Esophagus muscularis mucosa (tissue), 4 donors: ENCODE results near the gene KCNQ4. TPM values are rescaled to one million over a fixed set of nuclear protein-coding genes. Genes with fewer than 3 reads are reported as not detected.

Experiments used
- DNase-seq: peaks from one replicate; pipeline ENCODE4 v3.0.0-alpha.2; 2017; ENCODE audit errors: extremely low spot score
- H3K27ac ChIP-seq, 4 donors: fragments of 200-600 bp; sonication (generic); replicated peaks in 1 of 4; 1 replicate in 3 of 4; 2 replicates in 1 of 4; pipeline ENCODE4 v1.5.1; 2016 to 2019; ENCODE audit warnings: mild to moderate bottlenecking in 1 of 4
- H3K27me3 ChIP-seq, 4 donors: fragments of 200-600 bp; sonication (generic); one replicate each; pipeline versions ENCODE4 v1.5.1 to v1.6.0; 2016 to 2019
- H3K36me3 ChIP-seq, 4 donors: fragments of 200-600 bp; sonication (generic); one replicate each; pipeline ENCODE4 v1.5.1; 2016 to 2019
- H3K4me1 ChIP-seq, 4 donors: fragments of 200-600 bp; sonication (generic); one replicate each; pipeline ENCODE4 v1.5.1; 2016 to 2019
- H3K4me3 ChIP-seq, 4 donors: fragments of 200-600 bp; sonication (generic); 1 replicate in 2 of 4; 2 replicates in 2 of 4; pipeline ENCODE4 v1.5.1; 2016 to 2019; ENCODE audit warnings: mild to moderate bottlenecking in 4 of 4, moderate library complexity in 1 of 4
- H3K9me3 ChIP-seq, 4 donors: fragments of 200-600 bp; sonication (generic); 1 replicate in 3 of 4; 2 replicates in 1 of 4; pipeline ENCODE4 v1.5.1; 2016 to 2019
- EP300 ChIP-seq: sonication (generic); formaldehyde crosslinking; IDR thresholded peaks from one replicate; pipeline ENCODE4 v1.6.1; 2017; ENCODE audit warnings: antibody characterized with exemption
- POLR2A ChIP-seq: fragments of 450-650 bp; IDR thresholded peaks from one replicate; pipeline ENCODE4 v1.6.1; 2017; ENCODE audit warnings: antibody characterized with exemption, moderate library complexity, mild to moderate bottlenecking, low read depth
- POLR2AphosphoS5 ChIP-seq, 2 donors: sonication (generic); formaldehyde crosslinking; IDR thresholded peaks; one replicate each; pipeline ENCODE4 v1.6.1; 2017; ENCODE audit warnings: antibody characterized with exemption in 2 of 2
- WGBS: methylation state at CpG from one replicate; pipeline ENCODE4 v1.1.5; 2018; 5-methylcytosine and 5-hydroxymethylcytosine counted together
- intact Hi-C: fragments of 100-400 bp; cut with DNase I; formaldehyde crosslinking; loops from one replicate; pipeline ENCODE4 v1.15.1; 2023
- total RNA-seq, 4 donors: library from RNA; depleted of rRNA; stranded (reverse); fragments of >200 nt; gene quantifications; one replicate each; pipeline versions ENCODE4 v1.1.0 to v1.2.1, GENCODE V29; 2016
- TF ChIP-seq, protein P1 (sequence below), 3 experiments: fragments of 200-600 bp in 2 of 3; fragments of 450-650 bp in 1 of 3; sonication (generic) in 2 of 3; IDR thresholded peaks; one replicate each; pipeline ENCODE4 v1.5.1; 2017 to 2019; ENCODE audit warnings: antibody characterized with exemption in 3 of 3, mild to moderate bottlenecking in 2 of 3, moderate library complexity in 1 of 3

The KCNQ4 gene
- total RNA-seq, 4 donors from 2014 or later: 9.3 to 22.0 (median 17.1) TPM

DNA sequence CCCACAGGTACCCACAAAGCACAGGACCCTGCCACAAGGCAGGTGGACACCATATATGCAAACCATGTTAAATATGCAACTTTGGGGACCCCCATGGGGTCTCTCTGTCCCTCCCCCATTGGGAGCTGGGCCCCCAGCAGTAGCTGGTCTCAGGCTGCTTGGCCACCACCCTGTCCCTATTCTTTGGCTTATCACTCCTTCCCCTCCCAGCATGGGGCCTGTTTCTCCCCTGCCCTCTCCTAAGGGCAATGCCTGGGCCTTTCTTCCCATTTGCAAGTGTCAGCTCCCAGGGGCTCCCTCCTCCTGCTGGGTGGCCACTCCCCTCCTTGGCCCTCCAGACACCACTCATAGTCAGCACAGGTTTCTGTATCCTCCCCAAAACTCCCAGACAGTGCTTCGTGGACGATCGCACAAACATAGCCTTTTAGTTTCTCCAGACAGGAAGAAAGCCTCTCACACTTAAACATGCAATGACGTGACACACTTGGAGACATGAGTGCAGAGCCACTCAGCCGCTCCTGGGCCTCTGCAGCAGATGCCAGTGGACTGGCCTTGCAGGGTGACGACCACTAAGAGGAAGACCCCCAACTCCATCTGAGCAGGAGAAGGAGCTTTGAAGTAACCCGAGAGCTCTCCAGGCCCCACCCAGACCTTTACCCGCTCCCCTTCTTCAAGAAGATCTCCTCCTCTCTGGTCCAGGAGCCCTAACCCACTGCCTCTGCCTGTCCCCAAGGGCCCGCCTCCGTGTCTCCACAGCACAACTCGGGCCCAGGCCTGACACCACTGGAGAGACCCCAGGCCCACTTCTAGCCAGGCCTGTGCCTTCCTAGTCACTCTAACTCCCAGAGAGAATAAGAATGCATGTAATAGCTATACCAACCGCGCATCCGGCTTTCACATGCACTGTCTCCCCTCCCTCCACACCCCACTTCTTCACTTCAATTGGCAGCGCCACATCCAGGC is 55.7 kb downstream of the KCNQ4 start:
- Histone ChIP-seq H3K9me3 (peaks cover 0 to 11% (median 2%) of the 10 kb centered on the region in 4 donors), H3K27me3 (no peaks in the 10 kb centered on the region), H3K27ac (no peak overlapping the region), H3K4me1 (no peaks in the 10 kb centered on the region), H3K4me3 (no peak overlapping the region), H3K36me3 (peaks cover 0 to 51% (median 27%) of the 10 kb centered on the region in 4 donors)
- intact Hi-C loops: no loop called here
- WGBS: 87% methylated on average over 13 of the region's 15 CpGs
- DNase-seq: no peak
- no peak for TF ChIP-seq POLR2A
- TF ChIP-seq, protein P1, sequence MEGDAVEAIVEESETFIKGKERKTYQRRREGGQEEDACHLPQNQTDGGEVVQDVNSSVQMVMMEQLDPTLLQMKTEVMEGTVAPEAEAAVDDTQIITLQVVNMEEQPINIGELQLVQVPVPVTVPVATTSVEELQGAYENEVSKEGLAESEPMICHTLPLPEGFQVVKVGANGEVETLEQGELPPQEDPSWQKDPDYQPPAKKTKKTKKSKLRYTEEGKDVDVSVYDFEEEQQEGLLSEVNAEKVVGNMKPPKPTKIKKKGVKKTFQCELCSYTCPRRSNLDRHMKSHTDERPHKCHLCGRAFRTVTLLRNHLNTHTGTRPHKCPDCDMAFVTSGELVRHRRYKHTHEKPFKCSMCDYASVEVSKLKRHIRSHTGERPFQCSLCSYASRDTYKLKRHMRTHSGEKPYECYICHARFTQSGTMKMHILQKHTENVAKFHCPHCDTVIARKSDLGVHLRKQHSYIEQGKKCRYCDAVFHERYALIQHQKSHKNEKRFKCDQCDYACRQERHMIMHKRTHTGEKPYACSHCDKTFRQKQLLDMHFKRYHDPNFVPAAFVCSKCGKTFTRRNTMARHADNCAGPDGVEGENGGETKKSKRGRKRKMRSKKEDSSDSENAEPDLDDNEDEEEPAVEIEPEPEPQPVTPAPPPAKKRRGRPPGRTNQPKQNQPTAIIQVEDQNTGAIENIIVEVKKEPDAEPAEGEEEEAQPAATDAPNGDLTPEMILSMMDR (IDR thresholded peaks at IDR 0.05): no peak
- no peak for TF ChIP-seq POLR2AphosphoS5 (IDR thresholded peaks at IDR 0.05)
- TF ChIP-seq EP300: no peak

DNA sequence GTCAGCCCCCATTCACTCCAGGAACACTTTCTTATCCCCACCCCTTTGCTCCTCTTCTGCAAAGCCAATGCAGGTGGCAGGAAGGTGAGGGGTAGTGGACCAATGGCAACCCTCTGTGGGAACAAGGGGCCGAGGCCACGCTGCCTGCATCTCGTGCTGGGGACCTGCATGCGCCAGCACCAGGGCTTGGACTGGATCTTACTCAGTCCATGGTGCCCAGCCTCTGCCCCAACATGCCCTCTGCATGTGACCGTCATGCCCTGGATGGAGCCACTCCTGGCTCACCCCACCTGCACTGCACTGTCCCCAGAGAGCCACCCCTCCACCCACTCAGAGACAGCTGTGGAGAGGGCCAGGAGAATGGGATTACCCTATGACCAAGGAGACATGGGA is 56.4 kb downstream of the KCNQ4 start:
- intact Hi-C loops: no loop called here
- 92% methylated on average over 5 of the region's 5 CpGs for WGBS

DNA sequence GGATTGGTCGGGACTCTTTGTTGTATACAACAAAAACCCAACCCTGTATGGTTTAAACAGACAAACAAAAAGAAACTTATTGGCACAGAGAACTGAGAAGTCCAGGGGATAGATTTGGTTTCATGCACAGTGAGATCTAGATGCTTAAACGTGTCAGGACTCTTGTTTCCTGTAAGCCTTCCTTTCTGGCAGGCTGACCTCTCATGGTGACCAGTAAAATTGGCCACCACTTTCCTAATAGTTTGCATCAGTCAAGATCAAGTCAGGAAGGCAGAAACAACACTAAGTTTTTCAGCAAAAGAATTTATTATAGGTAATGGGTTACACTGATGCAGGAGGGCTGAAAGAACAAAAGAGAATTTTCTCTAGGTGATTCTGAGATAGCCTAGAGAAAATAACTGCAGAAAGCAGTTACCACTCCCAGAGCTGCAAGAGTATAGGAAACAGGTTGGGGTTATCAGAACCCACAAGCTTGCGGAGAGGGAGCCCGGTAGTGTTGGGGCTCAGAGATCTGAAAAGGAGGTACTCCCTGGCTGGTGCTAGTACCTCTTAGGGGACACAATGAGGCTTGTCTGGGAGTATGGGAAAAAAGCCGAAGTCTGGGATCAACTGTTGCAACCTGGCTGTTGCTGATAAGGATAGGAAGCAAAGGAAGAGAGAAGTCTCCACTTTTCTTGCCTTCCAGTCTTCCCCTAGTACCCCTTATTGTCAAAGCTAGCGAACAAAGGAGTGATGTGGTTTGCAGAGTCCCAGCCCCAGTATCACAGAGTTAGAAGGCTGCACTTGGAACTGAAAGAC is 57.1 kb downstream of the KCNQ4 start:
- intact Hi-C loops: no loop called here
- peaks cover 0 to 13% (median 10%) of the 10 kb centered on the region in 4 donors for H3K4me1 ChIP-seq
- no peak for DNase-seq

More for the DNA sequence above, 56.4 kb downstream of the KCNQ4 start:
- H3K27ac ChIP-seq: no peak overlapping the region
- peaks cover 0 to 44% (median 24%) of the 10 kb centered on the region in 4 donors for H3K36me3 ChIP-seq
- no peak overlapping the region for H3K4me3 ChIP-seq
- H3K9me3 ChIP-seq: peaks cover 0 to 11% (median 2%) of the 10 kb centered on the region in 4 donors
- TF ChIP-seq, protein P1 (IDR thresholded peaks at IDR 0.05): no peak
- TF ChIP-seq EP300 (no peak), POLR2AphosphoS5 (IDR thresholded peaks at IDR 0.05) (no peak), POLR2A (no peak)
- peaks cover 0 to 6% (median 4%) of the 10 kb centered on the region in 4 donors for H3K4me1 ChIP-seq
- no peaks in the 10 kb centered on the region for H3K27me3 ChIP-seq
- no peak for DNase-seq

DNA sequence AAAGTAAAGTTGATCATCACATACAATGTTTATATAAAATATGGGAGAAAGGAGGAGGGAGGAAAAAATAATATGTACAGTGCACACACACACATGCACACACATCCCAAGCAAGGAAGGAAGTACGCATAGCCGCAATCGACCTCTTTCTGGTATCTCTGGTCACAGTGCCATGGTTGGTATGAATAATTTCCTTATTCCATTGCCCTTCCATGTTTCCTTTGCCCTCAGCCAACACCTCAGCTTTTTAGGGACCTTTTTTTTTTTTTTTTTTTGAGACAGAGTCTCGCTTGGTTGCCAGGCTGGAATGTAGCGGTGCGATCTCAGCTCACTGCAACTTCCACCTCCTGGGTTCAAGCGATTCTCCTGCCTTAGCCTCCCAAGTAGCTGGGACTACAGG is 58.0 kb downstream of the KCNQ4 start:
- Histone ChIP-seq H3K27ac (no peak overlapping the region), H3K9me3 (peaks cover 0 to 11% (median 2%) of the 10 kb centered on the region in 4 donors), H3K36me3 (peaks cover 0 to 30% (median 16%) of the 10 kb centered on the region in 4 donors), H3K4me1 (peaks cover 0 to 22% (median 12%) of the 10 kb centered on the region in 4 donors), H3K27me3 (no peaks in the 10 kb centered on the region), H3K4me3 (no peak overlapping the region)
- intact Hi-C loops: no loop called here
- TF ChIP-seq POLR2A (no peak), EP300 (no peak), POLR2AphosphoS5 (IDR thresholded peaks at IDR 0.05) (no peak)
- TF ChIP-seq, protein P1 (IDR thresholded peaks at IDR 0.05): no peak
- no peak for DNase-seq
- 88% methylated on average over 7 of the region's 7 CpGs for WGBS

More for the DNA sequence above, 57.1 kb downstream of the KCNQ4 start:
- Histone ChIP-seq H3K27ac (no peak overlapping the region), H3K9me3 (peaks cover 0 to 11% (median 2%) of the 10 kb centered on the region in 4 donors), H3K4me3 (no peak overlapping the region), H3K36me3 (peaks cover 0 to 36% (median 21%) of the 10 kb centered on the region in 4 donors), H3K27me3 (no peaks in the 10 kb centered on the region)
- 67% methylated on average over 6 of the region's 6 CpGs for WGBS
- TF ChIP-seq, protein P1 (IDR thresholded peaks at IDR 0.05): no peak
- TF ChIP-seq EP300: no peak
- TF ChIP-seq POLR2A: no peak
- no peak for TF ChIP-seq POLR2AphosphoS5 (IDR thresholded peaks at IDR 0.05)
